ENCODE results near the gene LBX2.
"Not testable (repeated sequence)": the region's sequence is repeated elsewhere in the genome, so short reads cannot be mapped to it uniquely, and the experiment has no call there.

Gene LBX2

DNA sequence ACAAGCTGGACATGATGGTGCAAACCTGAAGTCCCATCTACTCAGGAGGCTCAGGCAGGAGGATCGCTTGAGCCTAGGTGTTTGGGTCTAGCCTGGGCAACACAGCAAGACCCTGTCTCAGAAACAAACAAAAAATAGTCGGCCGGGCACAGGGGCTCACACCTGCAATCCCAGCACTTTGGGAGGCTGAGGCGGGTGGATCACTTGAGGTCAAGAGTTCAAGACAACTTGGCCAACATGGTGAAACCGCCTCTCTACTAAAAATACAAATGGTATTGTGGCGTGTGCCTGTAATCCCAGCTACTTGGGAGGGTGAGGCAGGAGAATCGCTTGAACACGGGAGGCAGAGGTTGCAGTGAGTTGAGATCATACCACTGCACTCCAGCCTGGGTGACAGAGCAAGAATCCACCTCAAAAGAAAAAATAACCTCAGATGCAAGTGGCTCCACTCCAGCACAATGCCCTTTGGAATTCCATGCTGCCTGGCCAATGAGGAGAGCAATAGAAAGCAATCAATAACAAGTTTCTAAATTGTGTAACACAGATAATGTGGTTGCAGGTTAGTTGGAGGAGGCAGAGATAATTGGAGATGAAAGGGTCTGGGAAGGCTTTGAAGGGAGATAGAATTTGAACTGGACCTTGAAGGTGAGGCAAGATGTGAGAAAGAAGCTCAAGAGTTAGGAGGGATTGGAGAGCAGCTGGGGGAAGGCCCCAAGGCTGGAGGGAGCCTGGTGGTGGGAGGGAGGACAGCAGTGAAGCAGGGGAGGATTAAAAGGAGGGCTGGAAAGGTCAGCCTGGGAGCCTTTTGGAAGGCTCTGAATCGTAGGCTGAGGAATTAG lies 10.5 kb downstream of the LBX2 start:
- no peak for DNase-seq (ENCODE audit: low spot score)
- TF ChIP-seq, protein P1, sequence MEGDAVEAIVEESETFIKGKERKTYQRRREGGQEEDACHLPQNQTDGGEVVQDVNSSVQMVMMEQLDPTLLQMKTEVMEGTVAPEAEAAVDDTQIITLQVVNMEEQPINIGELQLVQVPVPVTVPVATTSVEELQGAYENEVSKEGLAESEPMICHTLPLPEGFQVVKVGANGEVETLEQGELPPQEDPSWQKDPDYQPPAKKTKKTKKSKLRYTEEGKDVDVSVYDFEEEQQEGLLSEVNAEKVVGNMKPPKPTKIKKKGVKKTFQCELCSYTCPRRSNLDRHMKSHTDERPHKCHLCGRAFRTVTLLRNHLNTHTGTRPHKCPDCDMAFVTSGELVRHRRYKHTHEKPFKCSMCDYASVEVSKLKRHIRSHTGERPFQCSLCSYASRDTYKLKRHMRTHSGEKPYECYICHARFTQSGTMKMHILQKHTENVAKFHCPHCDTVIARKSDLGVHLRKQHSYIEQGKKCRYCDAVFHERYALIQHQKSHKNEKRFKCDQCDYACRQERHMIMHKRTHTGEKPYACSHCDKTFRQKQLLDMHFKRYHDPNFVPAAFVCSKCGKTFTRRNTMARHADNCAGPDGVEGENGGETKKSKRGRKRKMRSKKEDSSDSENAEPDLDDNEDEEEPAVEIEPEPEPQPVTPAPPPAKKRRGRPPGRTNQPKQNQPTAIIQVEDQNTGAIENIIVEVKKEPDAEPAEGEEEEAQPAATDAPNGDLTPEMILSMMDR (IDR thresholded peaks at IDR 0.05; ENCODE audit: borderline replicate concordance, control extremely low read depth, extremely low read depth, insufficient read depth, missing control alignments) = no peak
- in situ Hi-C loops (cut with MboI; ENCODE audit: low sequenced_read_pairs, unreplicated experiment) = loop anchor here (10.0 to 25.0 kb wide), 2 partner anchors 106 to 373 kb away; no protein-coding TSS in a partner anchor

DNA sequence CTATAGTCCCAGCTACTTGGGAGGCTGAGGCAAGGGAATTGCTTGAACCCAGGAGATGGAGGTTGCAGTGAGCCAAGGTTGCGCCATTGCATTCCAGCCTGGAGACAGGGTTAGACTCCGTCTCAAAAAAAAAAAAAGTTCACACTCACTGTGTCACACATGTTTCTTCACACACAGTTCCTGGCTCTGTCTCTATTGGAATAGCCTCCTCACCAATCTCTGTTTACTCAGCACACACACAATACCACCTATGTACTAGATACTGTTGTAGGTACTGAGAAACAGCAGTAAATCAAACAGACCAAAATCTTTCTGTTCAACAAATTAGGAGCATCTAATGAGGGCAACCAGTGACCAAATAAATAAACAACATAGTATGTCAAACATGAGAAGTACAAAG lies 13.3 kb downstream of the LBX2 start:
- in situ Hi-C loops (cut with MboI; ENCODE audit: low sequenced_read_pairs, unreplicated experiment) = loop anchor here (10.0 to 25.0 kb wide), 2 partner anchors 109 to 376 kb away; no protein-coding TSS in a partner anchor
- no peak for DNase-seq (ENCODE audit: low spot score)
- TF ChIP-seq, protein P1 (IDR thresholded peaks at IDR 0.05; ENCODE audit: borderline replicate concordance, control extremely low read depth, extremely low read depth, insufficient read depth, missing control alignments) = no peak

- not testable (repeated sequence) for DNase-seq (ENCODE audit: low spot score)
- in situ Hi-C loops (cut with MboI; ENCODE audit: low sequenced_read_pairs, unreplicated experiment) = loop anchor here (10.0 to 25.0 kb wide), 2 partner anchors 111 to 379 kb away; no protein-coding TSS in a partner anchor
Measured at GRCh38 chr2:74483675-74484164, 15.7 kb downstream of the LBX2 start.

DNA sequence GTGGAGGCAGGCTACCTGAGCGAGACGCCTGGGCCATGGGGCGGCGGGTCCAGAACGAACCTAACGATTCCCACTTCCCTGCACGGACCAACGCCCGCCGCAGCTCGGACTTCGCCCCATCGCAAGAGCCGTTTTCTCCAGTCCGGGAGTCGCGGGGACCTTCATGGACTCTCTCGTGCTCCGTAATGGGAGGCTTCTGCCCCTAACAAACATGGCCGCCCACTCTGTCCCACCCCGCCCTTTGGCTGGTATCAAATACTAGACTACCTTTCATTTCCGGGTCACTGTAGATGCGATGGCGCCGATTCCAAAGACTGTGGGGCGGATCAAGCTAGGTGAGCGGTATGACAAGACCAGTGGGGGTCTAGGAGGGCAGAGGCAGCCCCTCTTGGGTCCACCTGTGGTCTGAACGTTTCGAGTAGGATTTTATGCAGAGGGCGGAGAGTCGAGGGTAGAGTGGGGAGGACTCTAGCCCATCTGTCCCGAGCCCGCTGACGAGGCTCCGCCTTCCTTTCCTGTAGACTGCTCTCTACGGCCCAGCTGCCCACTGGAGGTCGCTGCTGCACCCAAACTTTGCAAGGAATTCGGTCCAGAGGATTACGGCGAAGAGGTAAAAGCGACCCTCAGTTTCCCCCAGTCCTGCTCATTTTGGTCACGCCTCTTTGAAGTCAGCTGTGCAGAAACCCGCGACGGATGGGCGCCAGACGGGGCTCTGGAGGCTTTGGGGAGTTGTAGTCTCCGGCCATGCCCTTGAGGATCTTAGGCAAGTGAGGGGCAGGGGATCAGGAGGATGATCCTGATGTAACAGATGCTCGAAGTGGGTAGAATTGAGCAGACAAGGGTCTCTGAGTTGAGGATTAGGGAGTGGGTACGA lies 16.4 kb downstream of the LBX2 start, which contains the start of the genes CCDC142 and TTC31:
Gene CCDC142 (minus strand): TSS at position 198 of the 874 bp plus-strand sequence. CDS start 161 bp downstream, at position 37.
Gene TTC31 (plus strand): TSS at position 281 of the 874 bp plus-strand sequence. CDS start 15 bp downstream, at position 296.
- in situ Hi-C loops (cut with MboI; ENCODE audit: low sequenced_read_pairs, unreplicated experiment) = loop anchor here (10.0 to 25.0 kb wide), 2 partner anchors 112 to 379 kb away; no protein-coding TSS in a partner anchor
- TF ChIP-seq, protein P1 (IDR thresholded peaks at IDR 0.05; ENCODE audit: borderline replicate concordance, control extremely low read depth, extremely low read depth, insufficient read depth, missing control alignments) = peak; percentile 95
- peak; percentile 94 for DNase-seq (ENCODE audit: low spot score)

- DNase-seq (ENCODE audit: low spot score) = peak; percentile 73
- TF ChIP-seq, protein P1 (IDR thresholded peaks at IDR 0.05; ENCODE audit: borderline replicate concordance, control extremely low read depth, extremely low read depth, insufficient read depth, missing control alignments) = no peak
- in situ Hi-C loops (cut with MboI; ENCODE audit: low sequenced_read_pairs, unreplicated experiment) = loop anchor here (10.0 to 25.0 kb wide), 2 partner anchors 113 to 380 kb away; no protein-coding TSS in a partner anchor
Measured at GRCh38 chr2:74481961-74482800, 17.2 kb downstream of the LBX2 start.

- TF ChIP-seq, protein P1 (IDR thresholded peaks at IDR 0.05; ENCODE audit: borderline replicate concordance, control extremely low read depth, extremely low read depth, insufficient read depth, missing control alignments) = no peak
- no peak for DNase-seq (ENCODE audit: low spot score)
- in situ Hi-C loops (cut with MboI; ENCODE audit: low sequenced_read_pairs, unreplicated experiment) = loop anchor here (10.0 to 25.0 kb wide), 2 partner anchors 113 to 381 kb away; no protein-coding TSS in a partner anchor
Measured at GRCh38 chr2:74481431-74481830, 18.0 kb downstream of the LBX2 start.
